Measurements from ENCODE around the gene TJP3.

GRCh38 chr19:3720349-3720917 lies 12.2 kb downstream of the TJP3 start:
- TF ChIP-seq POLR2AphosphoS5 (IDR thresholded peaks at IDR 0.05) (peak in 1 of 3 donors; percentile 45), POLR2A (IDR thresholded peaks at IDR 0.05) (no peak), CTCF (IDR thresholded peaks at IDR 0.05) (no peak), EP300 (IDR thresholded peaks at IDR 0.05) (no peak)
